Right lobe of liver (tissue), 6 donors: Measurements from ENCODE around the gene ZNF763. TPM values are rescaled to one million over a fixed set of nuclear protein-coding genes. Genes with fewer than 3 reads are reported as not detected.

Source experiments
- ATAC-seq, 4 donors: fragments of 200-7000 bp; cut with Tn5 transposase; one replicate each; pipeline ENCODE4 v1.9.1; 2020; ENCODE audit warnings: mild to moderate bottlenecking in 4 of 4, moderate library complexity in 4 of 4
- DNase-seq, 3 donors: peaks; one replicate each; pipeline ENCODE4 v3.0.0-alpha.2; 2020
- H3K27ac ChIP-seq, 3 donors: fragments of 200-600 bp; one replicate each; pipeline ENCODE4 v1.8.0; 2022
- H3K27me3 ChIP-seq, 2 donors: fragments of 200-600 bp; one replicate each; pipeline ENCODE4 v1.8.0; 2022
- H3K36me3 ChIP-seq, 4 donors: fragments of 200-600 bp; sonication (generic) in 1 of 4; one replicate each; pipeline versions ENCODE4 v1.5.1 to v1.8.0; 2017 to 2022; ENCODE audit warnings: control low read depth in 1 of 4
- H3K4me1 ChIP-seq, 4 donors: fragments of 200-600 bp; sonication (generic) in 1 of 4; one replicate each; pipeline versions ENCODE4 v1.5.1 to v1.8.0; 2017 to 2022; ENCODE audit warnings: control low read depth in 1 of 4
- H3K4me3 ChIP-seq, 3 donors: fragments of 200-600 bp; one replicate each; pipeline ENCODE4 v1.8.0; 2022
- H3K9me3 ChIP-seq, 4 donors: fragments of 200-600 bp; sonication (generic) in 1 of 4; one replicate each; pipeline versions ENCODE4 v1.5.1 to v1.8.0; 2017 to 2022; ENCODE audit warnings: control low read depth in 1 of 4
- POLR2A ChIP-seq: fragments of 450-650 bp; IDR thresholded peaks from one replicate; pipeline ENCODE4 v1.6.1; 2017; ENCODE audit warnings: antibody characterized with exemption, mild to moderate bottlenecking
- WGBS: methylation state at CpG from one replicate; pipeline ENCODE4 v1.1.6; 2018; ENCODE audit warnings: low coverage, low lambda C conversion rate; ENCODE audit not compliant: insufficient coverage; ENCODE audit errors: missing lambda C conversion rate; 5-methylcytosine and 5-hydroxymethylcytosine counted together
- intact Hi-C, 2 donors: fragments of 100-400 bp; cut with DNase I; formaldehyde crosslinking; loops; one replicate each; pipeline versions ENCODE4 v1.11.2 to v1.14.1; 2022
- total RNA-seq, 6 experiments: library from RNA; depleted of rRNA in 2 of 6; stranded (reverse); fragments of >200 nt in 2 of 6; fragmentation: NEBNext Ultra II Directional in 3 of 6; extraction: Animal tissue kit (Norgen Biotek cat#: 25700) in 3 of 6; gene quantifications; one replicate each; pipeline versions ENCODE4 v1.1.0 to v1.2.4, GENCODE V29; 2016 to 2023
- TF ChIP-seq, protein P1 (sequence below), 4 donors: fragments of 200-600 bp in 3 of 4; fragments of 450-650 bp in 1 of 4; IDR thresholded peaks; one replicate each; pipeline versions ENCODE4 v1.5.1 to v1.8.0; 2016 to 2022; ENCODE audit warnings: antibody characterized with exemption in 4 of 4, mild to moderate bottlenecking in 2 of 4
- donor health status: DM: no; HTN: yes; CAD: no.
- donor health status: DM: no; HTN: no; CAD: no.
- donor health status: DM: no; HTN: no; CAD: no.
- donor health status: DM: no; HTN: yes; CAD: no.
- donor health status: DM: no; HTN: yes; CAD: no.

The ZNF763 gene
- total RNA-seq, 6 experiments from 2014 or later, result 0.25 to 2.6 (median 0.70) TPM

DNA sequence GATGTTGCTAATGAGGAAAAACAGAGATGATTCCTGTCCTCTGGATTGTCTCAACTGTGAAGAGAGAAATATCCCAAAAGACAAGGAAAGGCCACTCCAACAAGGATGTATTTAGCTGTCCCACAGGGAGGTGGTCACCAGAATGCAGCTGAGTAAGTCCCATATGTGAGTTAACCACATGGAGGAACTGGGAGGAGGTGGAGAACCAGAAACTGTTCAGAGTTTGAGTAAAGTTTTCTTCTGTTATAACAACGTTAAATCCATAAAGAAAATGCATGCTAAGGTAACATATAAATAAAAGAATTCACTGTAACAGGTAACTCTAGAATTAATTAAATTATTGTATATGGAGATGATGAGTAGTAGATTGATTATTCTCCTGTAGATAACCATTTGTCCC lies 5.3 kb downstream of the ZNF763 start:
- no peak for ATAC-seq
- TF ChIP-seq, protein P1, sequence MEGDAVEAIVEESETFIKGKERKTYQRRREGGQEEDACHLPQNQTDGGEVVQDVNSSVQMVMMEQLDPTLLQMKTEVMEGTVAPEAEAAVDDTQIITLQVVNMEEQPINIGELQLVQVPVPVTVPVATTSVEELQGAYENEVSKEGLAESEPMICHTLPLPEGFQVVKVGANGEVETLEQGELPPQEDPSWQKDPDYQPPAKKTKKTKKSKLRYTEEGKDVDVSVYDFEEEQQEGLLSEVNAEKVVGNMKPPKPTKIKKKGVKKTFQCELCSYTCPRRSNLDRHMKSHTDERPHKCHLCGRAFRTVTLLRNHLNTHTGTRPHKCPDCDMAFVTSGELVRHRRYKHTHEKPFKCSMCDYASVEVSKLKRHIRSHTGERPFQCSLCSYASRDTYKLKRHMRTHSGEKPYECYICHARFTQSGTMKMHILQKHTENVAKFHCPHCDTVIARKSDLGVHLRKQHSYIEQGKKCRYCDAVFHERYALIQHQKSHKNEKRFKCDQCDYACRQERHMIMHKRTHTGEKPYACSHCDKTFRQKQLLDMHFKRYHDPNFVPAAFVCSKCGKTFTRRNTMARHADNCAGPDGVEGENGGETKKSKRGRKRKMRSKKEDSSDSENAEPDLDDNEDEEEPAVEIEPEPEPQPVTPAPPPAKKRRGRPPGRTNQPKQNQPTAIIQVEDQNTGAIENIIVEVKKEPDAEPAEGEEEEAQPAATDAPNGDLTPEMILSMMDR (IDR thresholded peaks at IDR 0.05), result no peak
- no peak for TF ChIP-seq POLR2A
- Histone ChIP-seq H3K27ac (no peak overlapping the region), H3K4me3 (no peak overlapping the region), H3K27me3 (no peaks in the 10 kb centered on the region), H3K36me3 (no peaks in the 10 kb centered on the region), H3K9me3 (peaks cover 0 to 6% (median 0%) of the 10 kb centered on the region in 4 donors), H3K4me1 (no peaks in the 10 kb centered on the region)
- 82% methylated on average over 1 of the region's 1 CpG for WGBS
- intact Hi-C loops, result loop anchor here in 1 of 2 donors (10.0 kb wide), 1 partner anchor 45 kb away; the partner anchor contains the start of gene ZNF700
- no peak for DNase-seq

DNA sequence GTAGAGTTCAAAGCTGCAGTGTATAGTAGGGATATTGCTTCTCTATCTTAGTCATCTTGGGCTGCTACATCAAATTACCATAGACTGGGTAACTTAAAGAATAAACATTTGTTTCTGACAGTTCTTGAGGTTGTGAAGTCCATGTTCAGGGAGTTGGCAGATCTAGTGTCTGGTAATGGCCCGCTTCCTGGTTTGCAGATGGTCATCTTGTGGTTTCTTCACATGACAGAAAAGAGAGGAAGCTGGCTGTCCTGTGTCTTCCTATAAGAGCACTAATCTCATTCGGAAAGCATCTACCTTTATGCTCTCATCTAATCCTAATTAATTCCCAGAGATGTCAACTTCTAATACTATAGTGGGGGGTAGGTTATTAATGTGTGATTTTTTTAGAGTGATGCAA lies 6.2 kb downstream of the ZNF763 start:
- intact Hi-C loops, result loop anchor here in 1 of 2 donors (10.0 kb wide), 1 partner anchor 46 kb away; the partner anchor contains the start of gene ZNF700
- TF ChIP-seq, protein P1 (IDR thresholded peaks at IDR 0.05), result no peak
- no peak for TF ChIP-seq POLR2A
- WGBS, result 29% methylated on average over 1 of the region's 2 CpGs

GRCh38 chr19:11973019-11973810 lies 8.4 kb downstream of the ZNF763 start:
- Histone ChIP-seq H3K4me3 (no peak overlapping the region), H3K27me3 (no peaks in the 10 kb centered on the region), H3K27ac (no peak overlapping the region), H3K9me3 (peaks cover 0 to 22% (median under 1%) of the 10 kb centered on the region in 4 donors), H3K36me3 (no peaks in the 10 kb centered on the region), H3K4me1 (no peaks in the 10 kb centered on the region)
- TF ChIP-seq, protein P1 (IDR thresholded peaks at IDR 0.05), result no peak
- no peak for TF ChIP-seq POLR2A
- intact Hi-C loops, result loop anchor here in 1 of 2 donors (10.0 kb wide), 1 partner anchor 48 kb away; the partner anchor contains the start of gene ZNF700
- no peak for ATAC-seq
- no peak for DNase-seq
- WGBS, result 89% methylated on average over 5 of the region's 5 CpGs

More for the DNA sequence above, 6.2 kb downstream of the ZNF763 start:
- Histone ChIP-seq H3K9me3 (peaks cover 0 to 14% (median 0%) of the 10 kb centered on the region in 4 donors), H3K4me1 (no peaks in the 10 kb centered on the region), H3K27ac (no peak overlapping the region), H3K4me3 (no peak overlapping the region), H3K36me3 (no peaks in the 10 kb centered on the region), H3K27me3 (no peaks in the 10 kb centered on the region)
- peak in 2 of 4 donors; percentile 28 to 44 for ATAC-seq
- no peak for DNase-seq

- ATAC-seq (no peak), DNase-seq (no peak)
- intact Hi-C loops, result loop anchor here in 1 of 2 donors (10.0 kb wide), 1 partner anchor 54 kb away; the partner anchor contains the start of gene ZNF700
- H3K9me3 ChIP-seq, result peaks cover 0 to 37% (median 14%) of the 10 kb centered on the region in 4 donors
- H3K4me1 ChIP-seq, result no peaks in the 10 kb centered on the region
- no peak overlapping the region for H3K4me3 ChIP-seq
- H3K36me3 ChIP-seq, result no peaks in the 10 kb centered on the region
- no peak for TF ChIP-seq POLR2A
- TF ChIP-seq, protein P1 (IDR thresholded peaks at IDR 0.05), result no peak
- WGBS, result 98% methylated on average over 9 of the region's 9 CpGs
- H3K27ac ChIP-seq, result no peak overlapping the region
- no peaks in the 10 kb centered on the region for H3K27me3 ChIP-seq
Measured at GRCh38 chr19:11978492-11979100, 13.8 kb downstream of the ZNF763 start.
